SH-SY5Y (cell line): ENCODE results near the gene BAX.

Experiments
- GATA2 ChIP-seq: IDR thresholded peaks from 2 replicates; pipeline ENCODE4 v1.6.1; 2011; ENCODE audit warnings: mild to moderate bottlenecking, low read depth, low read length
- GATA3 ChIP-seq: IDR thresholded peaks from 2 replicates; pipeline ENCODE4 v1.6.1; 2011; ENCODE audit warnings: low read depth, mild to moderate bottlenecking, low read length, moderate library complexity

DNA sequence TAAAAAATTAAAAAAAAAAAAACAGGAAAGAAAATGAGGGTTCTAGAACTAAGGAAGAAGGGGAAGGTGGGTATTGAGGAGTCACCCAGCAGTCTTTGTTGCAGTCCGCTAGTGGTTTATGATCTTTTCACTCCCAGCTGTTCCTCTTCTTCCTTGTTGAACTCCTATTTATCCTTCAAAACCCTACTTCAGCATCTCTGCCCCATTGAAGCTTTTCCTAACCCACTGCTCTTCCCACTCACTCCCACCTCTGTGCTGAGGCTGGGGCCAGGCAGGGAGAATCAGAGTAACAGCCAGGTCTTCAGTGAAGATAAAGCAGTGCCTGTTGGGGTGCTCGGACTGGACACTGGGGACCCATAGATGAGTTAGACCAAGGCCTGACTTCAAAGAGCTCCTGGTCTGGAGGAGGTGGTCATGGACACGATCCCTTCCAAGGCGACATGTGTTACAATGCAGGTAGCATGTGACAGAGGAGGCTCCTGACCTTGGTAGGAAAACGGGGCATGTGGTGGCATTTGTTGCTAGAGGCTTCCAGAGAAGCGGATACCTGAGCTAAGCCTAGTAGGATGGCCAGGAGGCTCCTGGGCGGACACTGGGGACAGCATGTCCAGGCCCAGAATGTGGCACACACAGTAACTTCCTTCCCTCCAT lies 50.4 kb downstream of the BAX start:
- TF ChIP-seq GATA3 = no peak
- no peak for TF ChIP-seq GATA2
